ENCODE results near the gene FGF8. TPM values are rescaled to one million over a fixed set of nuclear protein-coding genes. Genes with fewer than 3 reads are reported as not detected.

The FGF8 gene
- total and polyA plus RNA-seq, 2 of the 13 experiments (the other 11 are each of a cell fraction or from before 2014, with no cell fraction given) = not detected

GRCh38 chr10:101779544-101780186 is 3.8 kb upstream of the FGF8 start (continued):
- peak; percentile 58 for TF ChIP-seq ZNF687 (CRISPR knock-in tag; IDR thresholded peaks at IDR 0.05)
- TF ChIP-seq ZNF264 (CRISPR knock-in tag; IDR thresholded peaks at IDR 0.05) = no peak
- TF ChIP-seq GABPB1 (CRISPR knock-in tag; IDR thresholded peaks at IDR 0.05) = peak; percentile 39; the same call in 1 of the 2 replicates
- TF ChIP-seq MLX (CRISPR knock-in tag; IDR thresholded peaks at IDR 0.05) = no peak
- no peak for TF ChIP-seq SP140L (CRISPR knock-in tag; IDR thresholded peaks at IDR 0.05; ENCODE audit: borderline replicate concordance)
- peak; percentile 96 for TF ChIP-seq ZBTB33 (CRISPR knock-in tag; IDR thresholded peaks at IDR 0.05)
- TF ChIP-seq SPEN (CRISPR knock-in tag; IDR thresholded peaks at IDR 0.05; ENCODE audit: low read depth) = 0 out of 2 replicates have a peak, but pooled peaks have one; percentile 25
- no peak for TF ChIP-seq ZBTB43 (CRISPR knock-in tag; conservative IDR thresholded peaks at IDR 0.05)
- 0 out of 2 replicates have a peak, but pooled peaks have one; percentile 21 for TF ChIP-seq MAX (IDR thresholded peaks at IDR 0.05)
- TF ChIP-seq ZNF224 (CRISPR knock-in tag; IDR thresholded peaks at IDR 0.05) = no peak
- peak; percentile 27 for TF ChIP-seq STAG1 (CRISPR knock-in tag; IDR thresholded peaks at IDR 0.05)
- no peak for TF ChIP-seq SNRNP70 (IDR thresholded peaks at IDR 0.05; ENCODE audit: low read depth, low read length)
- no peak for TF ChIP-seq ZNF609 (CRISPR knock-in tag; IDR thresholded peaks at IDR 0.05; ENCODE audit: borderline replicate concordance)
- TF ChIP-seq XRCC5 (optimal IDR thresholded peaks at IDR 0.05; ENCODE audit: low read length) = peak; percentile 58
- no peak for TF ChIP-seq REPIN1 (CRISPR knock-in tag; IDR thresholded peaks at IDR 0.05; ENCODE audit: borderline replicate concordance, low read depth)
